ENCODE results near the gene CPNE6. TPM values are rescaled to one million over a fixed set of nuclear protein-coding genes. Genes with fewer than 3 reads are reported as not detected.

Gene CPNE6
- polyA plus RNA-seq, 1 of the 3 experiments (the other 2 are of a cell fraction), result not detected

GRCh38 chr14:24117179-24117578, 45.8 kb downstream of the CPNE6 start:
- ChIA-PET CTCF (interaction anchor here (1.1 to 3.8 kb wide), 5 partner anchors 8 to 69 kb away, joined by 3 to 16 read pairs (median 5); partner anchors contain the start of gene IRF9), POLR2A (interaction anchor here (0.9 kb wide), 1 partner anchor 19 kb away, joined by 5 read pairs; the partner anchor contains the start of gene PSME1)
- H3K79me2 ChIP-seq (ENCODE audit: insufficient read depth), result peaks cover 6% of the 10 kb centered on the region; the same call in 1 of the 2 replicates
- H3K4me2 ChIP-seq, result no peak overlapping the region
- H3K27me3 ChIP-seq (ENCODE audit: insufficient read depth), result no peaks in the 10 kb centered on the region
- no peak overlapping the region for H3K27ac ChIP-seq (ENCODE audit: low read depth in 2 of 2, low read length in 1 of 2)
- 83% methylated on average over 5 of the region's 6 CpGs for WGBS (ENCODE audit: low lambda C conversion rate)
- H2AFZ ChIP-seq (ENCODE audit: low read depth), result no peak overlapping the region
- no peak for TF ChIP-seq NFIC (IDR thresholded peaks at IDR 0.05; ENCODE audit: borderline replicate concordance)
- no peak for TF ChIP-seq CTCF (IDR thresholded peaks at IDR 0.05)
- H3K36me3 ChIP-seq (replicated peaks in 1 of 2; ENCODE audit: control insufficient read depth in 1 of 2, insufficient read depth in 2 of 2, low read length in 1 of 2), result peaks cover 12 to 44% of the 10 kb centered on the region in 2 experiments
- peaks cover 11% of the 10 kb centered on the region for H3F3A ChIP-seq (replicated peaks; ENCODE audit: insufficient read depth)
- no peak overlapping the region for H3K4me3 ChIP-seq (ENCODE audit: low read depth in 2 of 2, low read length in 1 of 2)
- H4K20me1 ChIP-seq (ENCODE audit: insufficient read depth), result no peaks in the 10 kb centered on the region
- no peak overlapping the region for H3K9ac ChIP-seq
- H3K9me2 ChIP-seq, result no peaks in the 10 kb centered on the region
- DNase-seq, result no peak
- H3K4me1 ChIP-seq (ENCODE audit: control insufficient read depth in 1 of 2, insufficient read depth in 2 of 2, low read depth in 1 of 2, low read length in 1 of 2), result peaks cover 10 to 17% of the 10 kb centered on the region in 2 experiments
- no peaks in the 10 kb centered on the region for H3K9me3 ChIP-seq

GRCh38 chr14:24119691-24120090, 48.3 kb downstream of the CPNE6 start:
- CTCF ChIA-PET, result interaction anchor here (0.8 to 1.5 kb wide), 3 partner anchors 11 to 124 kb away, joined by 3 to 5 read pairs (median 3); partner anchors contain the start of gene IRF9
- peaks cover 6% of the 10 kb centered on the region; the same call in 1 of the 2 replicates for H3K79me2 ChIP-seq (ENCODE audit: insufficient read depth)
- H4K20me1 ChIP-seq (ENCODE audit: insufficient read depth), result no peaks in the 10 kb centered on the region
- WGBS (ENCODE audit: low lambda C conversion rate), result 98% methylated on average over 6 of the region's 6 CpGs
- no peak for TF ChIP-seq POLR2AphosphoS5 (IDR thresholded peaks at IDR 0.05; ENCODE audit: low read depth, low read length)
- TF ChIP-seq CHD2 (IDR thresholded peaks at IDR 0.05; ENCODE audit: low read length, partially characterized antibody), result no peak
- TF ChIP-seq RCOR1 (IDR thresholded peaks at IDR 0.05; ENCODE audit: low read length), result no peak
- TF ChIP-seq FOSL2 (IDR thresholded peaks at IDR 0.05; ENCODE audit: borderline replicate concordance, low read depth), result no peak
- TF ChIP-seq NFIC (IDR thresholded peaks at IDR 0.05; ENCODE audit: borderline replicate concordance), result no peak
- no peak for TF ChIP-seq FOXJ3 (CRISPR knock-in tag; IDR thresholded peaks at IDR 0.05)
- TF ChIP-seq RXRA (IDR thresholded peaks at IDR 0.05; ENCODE audit: borderline replicate concordance, low read depth), result no peak
- no peak for TF ChIP-seq TEAD4 (IDR thresholded peaks at IDR 0.05; ENCODE audit: borderline replicate concordance, insufficient read depth)
- TF ChIP-seq GATA2 (CRISPR knock-in tag; IDR thresholded peaks at IDR 0.05), result no peak
- no peak for TF ChIP-seq TCF12 (IDR thresholded peaks at IDR 0.05)
- no peak for TF ChIP-seq FOXM1 (IDR thresholded peaks at IDR 0.05; ENCODE audit: low read depth)
- TF ChIP-seq USF1 (IDR thresholded peaks at IDR 0.05; ENCODE audit: borderline replicate concordance, low read depth), result no peak
- no peak for TF ChIP-seq EP300 (IDR thresholded peaks at IDR 0.05; ENCODE audit: borderline replicate concordance in 1 of 2, low read depth in 1 of 2, low read length in 1 of 2)
- TF ChIP-seq REST (IDR thresholded peaks at IDR 0.05; ENCODE audit: low read depth, low read length), result no peak
- no peak for TF ChIP-seq USF2 (IDR thresholded peaks at IDR 0.05; ENCODE audit: borderline replicate concordance, low read depth, low read length)
- no peak for TF ChIP-seq CTCF (IDR thresholded peaks at IDR 0.05)
- TF ChIP-seq RFX5 (IDR thresholded peaks at IDR 0.05; ENCODE audit: low read length), result no peak
- no peak for TF ChIP-seq GABPA (IDR thresholded peaks at IDR 0.05; ENCODE audit: low read depth)
- H3K27me3 ChIP-seq (ENCODE audit: insufficient read depth), result no peaks in the 10 kb centered on the region
- POLR2A ChIA-PET, result no interaction called here
- H3K27ac ChIP-seq (ENCODE audit: low read depth in 2 of 2, low read length in 1 of 2), result no peak overlapping the region
- no peaks in the 10 kb centered on the region for H3K9me3 ChIP-seq
- no peak for DNase-seq
- no peak overlapping the region for H3K4me3 ChIP-seq (ENCODE audit: low read depth in 2 of 2, low read length in 1 of 2)
- peaks cover 12 to 47% of the 10 kb centered on the region in 2 experiments for H3K36me3 ChIP-seq (replicated peaks in 1 of 2; ENCODE audit: control insufficient read depth in 1 of 2, insufficient read depth in 2 of 2, low read length in 1 of 2)
- H3K9ac ChIP-seq, result no peak overlapping the region
- no peak overlapping the region for H2AFZ ChIP-seq (ENCODE audit: low read depth)
- no peak overlapping the region for H3K4me2 ChIP-seq
- H3K4me1 ChIP-seq (ENCODE audit: control insufficient read depth in 1 of 2, insufficient read depth in 2 of 2, low read depth in 1 of 2, low read length in 1 of 2), result peaks cover 10 to 12% of the 10 kb centered on the region in 2 experiments
- no peaks in the 10 kb centered on the region for H3F3A ChIP-seq (replicated peaks; ENCODE audit: insufficient read depth)
- H3K9me2 ChIP-seq, result no peaks in the 10 kb centered on the region

Data from SK-N-SH (cell line).